Immature natural killer cell (primary cell): Measurements from ENCODE around the gene SSBP3. TPM values are rescaled to one million over a fixed set of nuclear protein-coding genes. Genes with fewer than 3 reads are reported as not detected.
"Not testable (repeated sequence)": the region's sequence is repeated elsewhere in the genome, so short reads cannot be mapped to it uniquely, and the experiment has no call there.

Source experiments
- DNase-seq, 3 donors: peaks; one replicate each; pipeline ENCODE4 v3.0.0; 2022; ENCODE audit warnings: mixed read lengths in 1 of 3
- H3K27ac Mint-ChIP-seq, 6 donors: one replicate each; pipeline ENCODE4 v1.8.0; 2020; ENCODE audit warnings: mixed read lengths in 6 of 6, mild to moderate bottlenecking in 5 of 6, inconsistent platforms in 4 of 6, moderate library complexity in 3 of 6
- H3K27me3 Mint-ChIP-seq, 3 donors: one replicate each; pipeline ENCODE4 v1.8.0; 2020 to 2021; ENCODE audit warnings: low read depth in 3 of 3, mild to moderate bottlenecking in 3 of 3, mixed read lengths in 3 of 3, moderate library complexity in 3 of 3, inconsistent platforms in 1 of 3
- H3K36me3 Mint-ChIP-seq, 3 donors: one replicate each; pipeline ENCODE4 v1.8.0; 2020; ENCODE audit warnings: mixed read lengths in 3 of 3, inconsistent platforms in 2 of 3, mild to moderate bottlenecking in 2 of 3
- H3K4me1 Mint-ChIP-seq, 2 donors: one replicate each; pipeline ENCODE4 v1.8.0; 2020; ENCODE audit warnings: inconsistent platforms in 2 of 2, mild to moderate bottlenecking in 2 of 2, mixed read lengths in 2 of 2, moderate library complexity in 1 of 2
- H3K4me3 Mint-ChIP-seq, 5 donors: one replicate each; pipeline ENCODE4 v1.8.0; 2020; ENCODE audit warnings: mild to moderate bottlenecking in 5 of 5, mixed read lengths in 5 of 5, inconsistent platforms in 3 of 5, moderate library complexity in 3 of 5
- H3K9me3 Mint-ChIP-seq, 6 donors: one replicate each; pipeline ENCODE4 v1.8.0; 2020; ENCODE audit warnings: mild to moderate bottlenecking in 6 of 6, mixed read lengths in 6 of 6, inconsistent platforms in 4 of 6, moderate library complexity in 3 of 6
- polyA plus RNA-seq, 3 donors: library from polyadenylated mRNA; unstranded; fragments of 300-500 nt; fragmentation: Illumina TruSeq; gene quantifications; one replicate each; pipeline ENCODE4 v1.2.3, GENCODE V29; 2021

Gene SSBP3
- polyA plus RNA-seq, 3 donors from 2014 or later = 19.8 to 30.1 (median 21.1) TPM

DNA sequence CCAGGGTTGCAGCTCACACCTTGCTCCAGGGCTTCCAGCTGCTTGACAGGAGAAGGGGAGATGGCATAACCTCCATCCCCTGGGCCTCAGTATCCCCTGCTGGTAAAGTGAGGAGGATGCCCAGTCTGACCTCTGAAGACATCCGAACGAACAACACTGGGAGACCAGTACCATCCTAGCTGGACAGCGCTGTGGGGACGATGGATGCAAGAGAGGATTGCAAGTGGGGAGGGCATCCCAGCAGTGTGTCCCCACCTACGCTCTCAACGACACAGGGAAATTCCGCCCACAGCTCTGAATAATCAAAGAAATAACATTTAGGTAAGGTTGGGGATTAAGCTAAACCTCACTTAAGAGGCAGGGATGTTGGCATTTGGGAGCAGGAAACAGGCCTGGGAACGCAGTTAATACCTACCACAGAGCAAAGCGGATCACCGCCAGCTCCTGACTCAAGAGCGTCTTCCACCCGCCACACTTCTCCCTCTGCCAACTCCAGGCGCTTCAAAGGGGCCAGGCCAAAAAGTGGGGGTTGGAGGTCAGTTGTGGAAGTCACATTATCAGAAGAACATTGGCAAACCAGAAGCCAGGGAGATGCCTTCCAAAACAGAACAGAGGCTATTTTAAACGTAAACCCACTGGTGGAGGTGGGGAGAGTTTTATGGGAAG, 47.6 kb downstream of the SSBP3 start:
- peaks cover 0 to 8% (median 0%) of the 10 kb centered on the region in 3 donors for H3K36me3 Mint-ChIP-seq
- peaks cover 99 to 100% of the 10 kb centered on the region in 2 donors for H3K4me1 Mint-ChIP-seq
- peaks cover 0 to 5% (median 0%) of the 10 kb centered on the region in 3 donors for H3K27me3 Mint-ChIP-seq
- H3K27ac Mint-ChIP-seq = peak overlapping the region in 4 of 6 donors; percentile 46 to 67 (median 58)
- DNase-seq = no peak
- H3K4me3 Mint-ChIP-seq = peak overlapping the region in 3 of 5 donors; percentile 6 to 27 (median 25)
- no peaks in the 10 kb centered on the region for H3K9me3 Mint-ChIP-seq

DNA sequence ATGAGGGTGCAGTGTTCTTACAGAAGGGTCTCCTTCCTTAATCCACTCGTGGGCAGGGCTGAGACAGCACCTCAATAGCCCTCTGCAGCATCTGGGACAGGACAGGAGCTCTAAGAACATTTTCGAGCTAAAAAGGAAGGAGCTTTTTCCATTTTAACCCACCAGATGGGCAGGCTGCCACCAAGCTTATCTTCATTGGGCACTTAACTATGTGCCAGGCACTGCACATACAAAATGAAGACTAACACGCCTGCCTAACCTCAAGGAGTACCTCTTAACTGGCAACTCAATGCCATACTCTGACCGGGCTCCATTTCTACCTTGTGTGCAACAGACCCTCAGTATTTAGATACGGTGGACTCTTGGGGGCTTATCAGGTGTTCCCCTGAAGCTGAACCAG, 48.2 kb downstream of the SSBP3 start:
- H3K36me3 Mint-ChIP-seq = peaks cover 0 to 8% (median 0%) of the 10 kb centered on the region in 3 donors
- peaks cover 0 to 5% (median 0%) of the 10 kb centered on the region in 3 donors for H3K27me3 Mint-ChIP-seq
- H3K27ac Mint-ChIP-seq = peak overlapping the region; percentile 22 to 81 (median 64)
- H3K4me1 Mint-ChIP-seq = peaks cover 99 to 100% of the 10 kb centered on the region in 2 donors
- DNase-seq = no peak
- peak overlapping the region in 3 of 5 donors; percentile 17 to 39 (median 38) for H3K4me3 Mint-ChIP-seq
- H3K9me3 Mint-ChIP-seq = no peaks in the 10 kb centered on the region

DNA sequence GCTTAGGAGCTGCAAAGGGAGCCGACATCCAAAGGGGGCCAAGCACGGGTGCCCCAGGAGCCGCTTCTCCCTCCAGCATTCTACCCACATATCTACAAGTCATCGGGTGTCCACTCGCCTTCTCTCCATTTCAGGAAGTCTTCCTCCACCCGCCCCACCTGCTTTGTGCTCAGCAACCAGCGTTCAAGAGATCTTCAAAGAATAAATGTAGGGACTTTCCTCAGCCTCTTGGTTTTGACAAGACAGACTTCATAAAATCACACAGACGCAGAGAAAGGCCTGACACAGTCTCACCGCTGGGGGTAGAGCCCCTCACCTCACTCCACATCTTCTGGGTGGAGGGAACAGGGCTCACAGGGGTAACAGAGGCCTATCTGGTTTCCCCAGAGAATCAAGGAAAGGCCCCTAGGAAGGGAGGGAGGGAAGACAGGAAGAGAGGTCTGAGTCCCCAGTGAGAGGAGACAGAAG, 49.5 kb downstream of the SSBP3 start:
- Mint-ChIP-seq H3K4me1 (peaks cover 96 to 100% of the 10 kb centered on the region in 2 donors), H3K27ac (peak overlapping the region; percentile 81 to 92 (median 86)), H3K36me3 (peaks cover 0 to 8% (median 0%) of the 10 kb centered on the region in 3 donors), H3K9me3 (no peaks in the 10 kb centered on the region), H3K4me3 (peak overlapping the region; percentile 65 to 86 (median 79)), H3K27me3 (peaks cover 0 to 5% (median 0%) of the 10 kb centered on the region in 3 donors)
- DNase-seq = peak; percentile 13 to 39 (median 18)

DNA sequence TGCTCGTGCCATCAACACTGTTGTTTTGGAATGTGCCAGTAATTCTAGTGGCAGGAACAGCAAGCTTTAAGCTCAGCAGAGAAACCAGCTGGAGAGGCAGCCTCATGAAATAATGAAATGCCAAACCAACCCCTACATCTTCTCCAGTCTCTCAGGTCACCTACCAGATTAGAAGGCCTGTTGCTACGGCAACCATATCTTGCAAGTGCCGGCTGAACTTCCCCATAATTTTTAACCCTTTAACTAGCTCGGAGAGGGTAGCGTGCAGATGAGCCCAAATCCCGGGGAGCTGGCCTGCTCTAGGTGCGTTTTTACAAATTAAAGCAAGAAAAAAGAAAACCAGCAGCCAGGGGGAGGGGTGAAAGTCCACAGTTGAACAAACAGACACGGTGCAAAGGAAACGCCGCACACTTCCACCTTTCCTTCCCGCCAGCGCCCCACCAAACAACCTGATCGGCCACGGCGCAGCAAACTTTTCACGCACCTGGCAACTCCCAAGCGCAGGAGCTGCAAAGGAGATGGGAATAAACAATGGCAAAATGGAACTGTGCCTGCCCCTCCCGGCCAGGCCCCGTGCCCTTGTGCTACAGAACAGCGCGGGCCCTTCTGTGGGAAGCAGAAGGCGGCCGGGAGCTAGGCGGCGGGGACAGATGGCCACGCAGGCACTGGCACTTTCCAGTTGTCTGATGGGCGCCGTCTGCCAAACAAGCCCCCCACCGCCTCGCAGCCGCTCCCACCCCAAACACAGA, 50.1 kb downstream of the SSBP3 start:
- peaks cover 0 to 5% (median 0%) of the 10 kb centered on the region in 3 donors for H3K27me3 Mint-ChIP-seq
- no peaks in the 10 kb centered on the region for H3K9me3 Mint-ChIP-seq
- DNase-seq = no peak
- H3K4me3 Mint-ChIP-seq = peak overlapping the region; percentile 68 to 86 (median 79)
- peaks cover 96 to 100% of the 10 kb centered on the region in 2 donors for H3K4me1 Mint-ChIP-seq
- peak overlapping the region; percentile 72 to 92 (median 84) for H3K27ac Mint-ChIP-seq
- H3K36me3 Mint-ChIP-seq = peaks cover 0 to 8% (median 0%) of the 10 kb centered on the region in 3 donors

DNA sequence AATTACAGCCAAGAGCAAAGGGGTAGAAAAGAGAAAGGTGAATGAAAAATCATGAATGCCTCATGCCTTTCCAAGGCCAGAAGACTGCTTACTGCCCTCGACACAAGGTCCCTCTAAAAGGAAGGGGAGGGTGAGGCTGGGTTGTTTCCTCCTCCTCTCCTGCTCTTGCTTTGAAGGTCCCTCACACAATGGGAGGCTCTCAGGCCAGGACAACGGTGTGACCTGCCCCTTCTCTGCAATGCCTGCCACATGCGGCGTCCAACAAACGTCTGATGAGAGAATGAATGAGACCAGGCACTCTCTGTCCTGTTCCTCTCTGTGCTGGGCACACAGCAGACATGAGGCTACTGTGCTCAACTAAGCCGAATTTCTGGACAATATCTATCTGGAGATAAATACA, 51.3 kb downstream of the SSBP3 start:
- peak overlapping the region; percentile 45 to 87 (median 67) for H3K27ac Mint-ChIP-seq
- DNase-seq = no peak
- H3K27me3 Mint-ChIP-seq = peaks cover 0 to 5% (median 0%) of the 10 kb centered on the region in 3 donors
- no peaks in the 10 kb centered on the region for H3K9me3 Mint-ChIP-seq
- H3K36me3 Mint-ChIP-seq = peaks cover 0 to 8% (median 0%) of the 10 kb centered on the region in 3 donors
- peaks cover 93 to 100% of the 10 kb centered on the region in 2 donors for H3K4me1 Mint-ChIP-seq
- H3K4me3 Mint-ChIP-seq = peak overlapping the region in 2 of 5 donors; percentile 8 to 43

DNA sequence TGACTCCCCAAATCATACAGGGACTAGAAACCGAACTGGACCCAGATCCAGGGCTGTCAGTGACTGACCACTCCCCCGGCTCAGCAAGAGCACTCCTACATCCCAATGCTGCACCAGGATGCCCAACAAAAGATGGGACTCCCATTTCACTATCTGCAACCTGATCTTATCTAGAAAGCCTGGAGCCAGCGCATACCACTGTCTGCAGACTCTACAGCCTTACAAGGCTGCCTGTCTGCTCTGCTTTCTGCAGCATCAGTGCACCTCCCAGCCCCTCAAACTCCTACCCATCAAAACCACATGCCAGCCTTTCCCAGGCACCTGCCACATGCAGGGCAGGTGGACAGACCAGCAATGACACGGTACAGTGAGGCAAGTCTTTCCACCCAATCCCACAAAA, 52.2 kb downstream of the SSBP3 start:
- Mint-ChIP-seq H3K4me3 (peak overlapping the region in 1 of 5 donors; percentile 1), H3K27me3 (peaks cover 0 to 5% (median 0%) of the 10 kb centered on the region in 3 donors), H3K4me1 (peaks cover 94 to 100% of the 10 kb centered on the region in 2 donors), H3K27ac (peak overlapping the region; percentile 62 to 73 (median 64)), H3K9me3 (no peaks in the 10 kb centered on the region), H3K36me3 (peaks cover 0 to 8% (median 0%) of the 10 kb centered on the region in 3 donors)
- no peak for DNase-seq

DNA sequence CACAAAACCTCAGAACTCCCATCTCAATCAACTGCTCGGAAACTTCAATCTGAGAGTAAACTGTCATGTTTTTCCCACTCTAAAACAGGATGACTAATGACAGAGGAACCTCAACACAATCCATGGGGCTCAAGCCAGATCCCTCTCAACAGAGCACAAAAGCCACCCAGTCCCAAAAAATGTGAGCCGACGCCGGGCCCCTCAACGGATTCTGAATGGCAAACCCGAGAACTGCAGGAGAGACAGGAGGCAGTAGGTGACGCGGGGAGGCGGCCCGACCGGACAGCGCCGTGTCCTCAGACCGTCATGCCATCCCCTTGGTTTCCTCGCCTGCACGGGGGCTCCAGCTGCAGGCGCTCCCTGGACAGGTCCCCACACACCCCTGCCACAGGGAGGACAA, 53.4 kb downstream of the SSBP3 start:
- Mint-ChIP-seq H3K36me3 (peaks cover 0 to 2% (median 0%) of the 10 kb centered on the region in 3 donors), H3K9me3 (no peaks in the 10 kb centered on the region), H3K27ac (peak overlapping the region in 5 of 6 donors; percentile 73 to 81 (median 75)), H3K4me3 (no peak overlapping the region), H3K27me3 (peaks cover 0 to 5% (median 0%) of the 10 kb centered on the region in 3 donors), H3K4me1 (peaks cover 92 to 100% of the 10 kb centered on the region in 2 donors)
- DNase-seq = no peak

DNA sequence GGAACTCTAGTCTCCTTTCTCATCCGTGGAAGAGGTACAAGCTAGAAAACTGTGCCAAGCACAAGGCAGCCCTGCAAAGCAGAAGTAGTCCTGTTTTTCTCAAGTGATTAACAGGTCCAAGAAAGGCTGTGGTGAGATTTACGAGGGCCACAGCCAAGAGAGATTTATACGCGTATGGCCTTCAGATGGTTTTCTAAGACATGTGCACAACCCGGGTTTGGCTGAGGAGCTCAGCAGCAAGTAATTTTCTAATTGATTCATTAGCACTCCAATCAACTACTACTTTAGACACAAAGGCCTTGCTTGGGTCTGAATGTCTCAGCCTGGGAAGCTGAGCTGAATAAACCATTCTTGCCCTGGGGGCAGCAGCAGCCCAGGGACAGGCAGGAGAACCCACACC, 55.8 kb downstream of the SSBP3 start:
- Mint-ChIP-seq H3K4me3 (no peak overlapping the region), H3K27ac (peak overlapping the region; percentile 44 to 81 (median 69)), H3K4me1 (peaks cover 81 to 85% of the 10 kb centered on the region in 2 donors), H3K36me3 (no peaks in the 10 kb centered on the region), H3K27me3 (no peaks in the 10 kb centered on the region), H3K9me3 (no peaks in the 10 kb centered on the region)
- no peak for DNase-seq

DNA sequence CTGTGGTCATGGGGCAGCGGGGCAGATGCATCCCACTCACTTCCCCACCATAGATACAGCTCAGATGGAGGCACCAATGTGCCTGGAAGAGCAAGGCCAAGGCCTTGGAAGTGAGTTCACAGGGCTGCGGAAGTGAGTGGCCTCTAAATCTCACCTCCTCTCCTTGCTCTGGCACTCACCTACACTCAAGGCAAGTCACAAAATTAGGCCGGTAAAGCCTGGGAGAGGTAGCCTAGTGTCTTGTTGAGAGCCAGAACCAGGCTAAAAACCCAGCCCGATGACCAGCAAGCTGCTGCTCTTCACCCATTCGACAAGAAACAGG, 57.5 kb downstream of the SSBP3 start:
- H3K9me3 Mint-ChIP-seq = no peaks in the 10 kb centered on the region
- H3K4me3 Mint-ChIP-seq = no peak overlapping the region
- peak overlapping the region in 5 of 6 donors; percentile 44 to 87 (median 76) for H3K27ac Mint-ChIP-seq
- H3K36me3 Mint-ChIP-seq = no peaks in the 10 kb centered on the region
- H3K27me3 Mint-ChIP-seq = peaks cover 0 to 2% (median 0%) of the 10 kb centered on the region in 3 donors
- peaks cover 79 to 85% of the 10 kb centered on the region in 2 donors for H3K4me1 Mint-ChIP-seq
- no peak for DNase-seq

DNA sequence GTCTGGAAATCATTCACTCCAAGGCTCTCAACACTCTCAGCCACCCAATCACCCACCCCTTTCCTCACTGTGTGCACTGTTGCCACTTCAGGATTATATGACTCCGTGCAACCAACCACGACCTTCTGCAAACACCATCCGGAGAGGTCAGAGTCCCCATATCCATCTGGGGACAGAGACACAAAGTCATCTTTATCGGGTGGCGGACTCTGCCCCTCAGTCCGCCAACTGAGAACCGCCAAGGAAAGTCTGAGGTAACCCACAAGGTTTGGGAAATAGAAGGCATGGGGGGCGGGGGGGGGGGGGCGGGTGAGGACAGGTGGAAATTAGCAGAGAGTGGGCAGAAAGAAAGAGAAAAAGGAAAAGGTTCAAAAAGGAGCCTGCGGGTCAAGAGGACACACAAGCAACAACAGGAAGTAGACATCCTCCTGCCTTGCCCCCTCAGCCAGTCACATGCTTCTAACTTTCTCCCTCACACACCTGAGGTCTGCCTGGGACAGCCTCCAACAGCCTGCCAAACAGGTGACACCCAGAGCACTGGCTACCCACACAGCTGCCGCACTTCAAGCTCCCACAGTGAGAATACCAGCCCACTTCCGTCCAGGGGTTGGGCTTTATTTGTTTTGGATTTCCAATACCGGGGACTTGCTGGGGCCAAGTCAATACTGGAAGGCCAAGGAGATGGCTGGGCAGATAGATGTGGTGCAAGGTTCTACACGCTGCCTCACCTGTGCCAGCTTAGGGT, 58.1 kb downstream of the SSBP3 start:
- DNase-seq = no peak
- peaks cover 0 to 2% (median 0%) of the 10 kb centered on the region in 3 donors for H3K27me3 Mint-ChIP-seq
- H3K36me3 Mint-ChIP-seq = no peaks in the 10 kb centered on the region
- peak overlapping the region; percentile 53 to 87 (median 78) for H3K27ac Mint-ChIP-seq
- no peaks in the 10 kb centered on the region for H3K9me3 Mint-ChIP-seq
- peaks cover 79 to 85% of the 10 kb centered on the region in 2 donors for H3K4me1 Mint-ChIP-seq
- peak overlapping the region in 1 of 5 donors; percentile 21 for H3K4me3 Mint-ChIP-seq

DNA sequence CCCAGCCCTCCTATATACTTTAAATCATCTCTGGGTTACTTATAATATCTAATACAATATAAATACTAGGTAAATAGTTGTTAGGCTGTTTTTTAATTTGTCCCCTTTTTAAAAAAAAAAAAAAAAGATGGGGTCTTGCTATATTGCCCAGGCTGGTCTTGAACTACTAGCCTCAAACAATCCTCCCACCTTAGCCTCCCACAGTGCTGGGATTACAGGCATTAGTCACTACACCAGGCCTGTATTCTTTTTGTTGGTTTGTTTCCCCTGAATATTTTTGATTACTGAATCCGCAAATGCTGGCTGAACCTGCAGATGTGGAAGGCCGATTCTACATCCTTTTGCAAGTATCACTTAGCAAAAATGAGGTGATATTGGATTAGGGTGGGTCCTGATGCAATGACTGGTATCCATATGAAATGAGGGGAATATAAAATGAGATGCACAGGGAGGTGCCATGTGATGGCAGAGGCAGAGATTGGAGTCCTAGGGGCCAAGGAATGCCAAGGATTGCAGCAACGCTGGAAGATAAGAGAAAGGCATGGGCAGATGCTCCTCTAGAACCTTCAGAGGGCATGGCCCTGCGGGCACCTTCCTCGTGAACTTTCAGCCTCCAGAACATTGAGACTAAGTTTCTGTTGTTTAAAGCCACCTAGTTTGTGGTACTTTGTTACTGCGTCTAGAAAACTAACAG, 58.8 kb downstream of the SSBP3 start:
- Mint-ChIP-seq H3K4me1 (peaks cover 81 to 85% of the 10 kb centered on the region in 2 donors), H3K36me3 (no peaks in the 10 kb centered on the region), H3K4me3 (peak overlapping the region in 2 of 5 donors; percentile 18 to 21), H3K27ac (peak overlapping the region; percentile 18 to 86 (median 70)), H3K9me3 (no peaks in the 10 kb centered on the region), H3K27me3 (peaks cover 0 to 2% (median 0%) of the 10 kb centered on the region in 3 donors)
- DNase-seq = no peak

DNA sequence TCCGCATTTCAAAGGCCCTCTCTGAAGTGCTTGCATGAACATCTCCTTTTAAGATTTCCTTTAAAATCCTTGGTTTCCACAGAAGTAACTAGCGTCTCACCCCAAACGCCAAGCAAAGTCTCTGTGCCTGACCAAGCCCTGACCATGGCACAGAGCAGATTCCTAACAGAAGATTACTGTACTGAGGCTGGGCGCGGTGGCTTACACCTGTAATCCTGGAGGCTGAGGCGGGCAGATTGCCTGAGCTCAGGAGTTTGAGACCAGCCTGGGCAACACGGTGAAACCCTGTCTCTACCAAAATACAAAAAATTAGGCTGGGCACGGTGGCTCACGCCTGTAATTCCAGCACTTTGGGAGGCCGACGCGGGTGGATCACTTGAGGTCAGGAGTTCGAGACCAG, 60.6 kb downstream of the SSBP3 start:
- not testable (repeated sequence) for DNase-seq, H3K36me3 Mint-ChIP-seq, H3K9me3 Mint-ChIP-seq, H3K4me3 Mint-ChIP-seq, H3K27me3 Mint-ChIP-seq
- Mint-ChIP-seq H3K4me1 (peaks cover 82 to 85% of the 10 kb centered on the region in 2 donors), H3K27ac (peak overlapping the region in 2 of 6 donors; percentile 28 to 45)

DNA sequence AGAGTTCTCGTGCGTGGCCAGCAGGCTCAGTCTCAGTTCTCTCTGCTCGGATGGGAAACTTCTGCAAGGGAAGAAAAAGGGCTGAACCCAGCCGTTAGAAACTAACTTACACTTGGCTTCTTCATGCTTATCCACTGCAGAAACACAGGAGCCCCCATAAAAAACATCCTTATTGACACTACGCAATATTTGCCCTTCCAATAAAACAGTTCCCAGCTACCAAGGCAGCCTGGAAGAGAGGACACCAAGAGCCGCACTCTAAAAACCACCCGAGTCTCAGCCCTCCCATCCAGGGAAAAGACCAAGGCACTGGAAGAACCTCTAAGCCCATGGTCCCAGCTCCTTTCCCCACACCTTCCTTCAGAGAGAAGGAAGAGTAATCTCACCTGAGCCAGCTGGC, 61.1 kb downstream of the SSBP3 start:
- Mint-ChIP-seq H3K27me3 (peaks cover 0 to 4% (median 3%) of the 10 kb centered on the region in 3 donors), H3K27ac (peak overlapping the region in 2 of 6 donors; percentile 7 to 28), H3K4me1 (peaks cover 82 to 85% of the 10 kb centered on the region in 2 donors), H3K9me3 (no peaks in the 10 kb centered on the region), H3K4me3 (no peak overlapping the region), H3K36me3 (no peaks in the 10 kb centered on the region)
- DNase-seq = no peak
